GM12864 (cell line): ENCODE measurements around the gene LHX1.

Experiments used
- DNase-seq: peaks from one replicate; pipeline ENCODE4 v3.0.0-alpha.2; 2011; ENCODE audit warnings: low read depth
- H3K4me3 ChIP-seq: 2 replicates; pipeline ENCODE4 v1.5.1; 2011; ENCODE audit warnings: mild to moderate bottlenecking, low read depth, low read length, control low read depth
- CTCF ChIP-seq: IDR thresholded peaks from 2 replicates; pipeline ENCODE4 v1.5.1; 2011; ENCODE audit warnings: low read depth, mild to moderate bottlenecking, moderate library complexity, low read length, control low read depth, inconsistent platforms; ENCODE audit errors: missing control alignments

The LHX1 gene

GRCh38 chr17:36949461-36949927 lies 12.2 kb downstream of the LHX1 start:
- peak overlapping the region; percentile 91 for H3K4me3 ChIP-seq
- DNase-seq = no peak
- TF ChIP-seq CTCF = no peak

- peak overlapping the region; percentile 91 for H3K4me3 ChIP-seq
- no peak for DNase-seq
- TF ChIP-seq CTCF = no peak
Measured at GRCh38 chr17:36950027-36950426, 12.8 kb downstream of the LHX1 start.

GRCh38 chr17:36951084-36951789 lies 14.0 kb downstream of the LHX1 start:
- no peak overlapping the region for H3K4me3 ChIP-seq
- no peak for TF ChIP-seq CTCF
- no peak for DNase-seq

GRCh38 chr17:36971508-36971907 lies 34.2 kb downstream of the LHX1 start:
- DNase-seq = no peak
- TF ChIP-seq CTCF = no peak
- H3K4me3 ChIP-seq = no peak overlapping the region

DNA sequence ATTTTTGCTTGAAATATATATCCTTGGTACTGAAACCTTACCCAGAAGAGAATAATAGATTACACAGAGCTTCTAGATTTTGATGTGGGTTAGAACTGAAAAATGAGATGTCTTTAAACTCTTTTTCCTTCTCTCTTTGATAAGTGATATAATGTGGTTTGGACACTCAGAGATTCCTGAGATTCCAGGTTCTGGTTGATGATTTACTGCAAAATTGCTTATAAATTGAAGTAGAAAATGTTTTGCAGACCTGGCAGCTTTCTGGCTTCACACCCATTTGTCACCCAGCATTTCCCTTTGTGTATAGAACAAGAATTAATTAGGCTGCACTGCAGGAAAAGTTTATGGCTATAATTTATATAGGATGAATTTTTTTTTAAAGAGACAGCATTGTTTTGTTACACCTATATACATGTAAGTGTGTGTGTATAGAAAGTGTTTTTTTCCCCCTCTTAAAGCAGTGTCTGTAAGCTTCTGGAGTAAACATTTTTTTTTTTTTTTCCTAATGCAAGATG lies 35.0 kb downstream of the LHX1 start:
- H3K4me3 ChIP-seq = no peak overlapping the region
- DNase-seq = no peak
- TF ChIP-seq CTCF = no peak

DNA sequence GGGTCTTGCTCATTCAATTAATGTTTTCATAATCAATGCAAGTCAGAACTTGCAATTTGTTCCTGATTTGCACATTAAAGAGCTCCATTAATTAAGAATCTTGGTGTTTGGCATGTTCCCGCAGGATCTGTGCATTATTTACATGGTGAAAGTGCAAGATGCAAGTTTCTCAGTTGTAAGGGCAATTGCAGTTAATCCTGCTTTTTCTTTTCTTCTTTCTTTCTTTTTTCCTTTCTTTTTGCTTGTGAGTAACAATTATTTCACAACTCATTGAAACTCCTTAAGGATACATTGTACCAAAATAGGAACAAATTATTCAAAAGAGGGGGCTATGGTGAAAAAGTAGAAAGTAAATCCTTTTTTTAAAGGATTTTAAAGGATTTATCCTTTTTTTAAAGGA lies 35.6 kb downstream of the LHX1 start:
- no peak overlapping the region for H3K4me3 ChIP-seq
- DNase-seq = no peak
- no peak for TF ChIP-seq CTCF
